Endothelial cell of umbilical vein (primary cell): ENCODE data around the gene SMAD9. TPM values are rescaled to one million over a fixed set of nuclear protein-coding genes. Genes with fewer than 3 reads are reported as not detected.

Experiments
- BruUV-seq: library from RNA; stranded (reverse); fragments of 400-500 nt; replicated peaks from 2 replicates; lab custom pipeline; 2021; lab: Mats Ljungman, UMichigan
- CTCF ChIA-PET: fragments of 300-600, 350-600 bp; sonication (Branson Sonifier 250); formaldehyde crosslinking; loops from one replicate; lab custom pipeline; 2021; ENCODE audit warnings: antibody characterized with exemption, inconsistent platforms; lab: Charles Lee
- POLR2A ChIA-PET: fragments of 300-600, 350-600 bp; sonication (Branson Sonifier 250); formaldehyde crosslinking; loops from one replicate; lab custom pipeline; 2021; ENCODE audit warnings: antibody characterized with exemption, inconsistent platforms; lab: Charles Lee
- DNase-seq: peaks from one replicate; pipeline ENCODE4 v3.0.0-alpha.2; 2011; ENCODE audit warnings: low read depth, low spot score
- FAIRE-seq: peaks from 2 replicates; lab custom pipeline; 2011; peaks lifted over from hg19 to GRCh38; lab: Jason Lieb, UNC
- H2AFZ ChIP-seq: 2 replicates; pipeline ENCODE4 v1.6.0; 2012; ENCODE audit warnings: low read depth, low read length, control low read depth, inconsistent platforms
- H3K27ac ChIP-seq: 2 replicates; pipeline ENCODE4 v1.5.1; 2011; ENCODE audit warnings: low read depth, mild to moderate bottlenecking, control low read depth, low read length, moderate library complexity; ENCODE audit not compliant: insufficient read depth
- H3K27me3 ChIP-seq, 2 experiments: 2 replicates each; pipeline versions ENCODE4 v1.6.0 to v1.6.1; 2011; ENCODE audit warnings: low read length in 2 of 2, mixed read lengths in 1 of 2; ENCODE audit not compliant: control insufficient read depth in 2 of 2, insufficient read depth in 2 of 2
- H3K36me3 ChIP-seq, 2 experiments: 2 replicates in 1 of 2; 3 replicates in 1 of 2; pipeline ENCODE4 v1.5.1; 2011; ENCODE audit warnings: low read length in 2 of 2, mild to moderate bottlenecking in 1 of 2, moderate library complexity in 1 of 2; ENCODE audit not compliant: control insufficient read depth in 2 of 2, insufficient read depth in 2 of 2; ENCODE audit errors: extremely low read depth in 1 of 2
- H3K4me1 ChIP-seq: 3 replicates; pipeline ENCODE4 v1.5.1; 2011; ENCODE audit warnings: mild to moderate bottlenecking, low read length; ENCODE audit not compliant: control insufficient read depth, insufficient read depth; ENCODE audit errors: extremely low read depth
- H3K4me2 ChIP-seq: 2 replicates; pipeline ENCODE4 v1.6.1; 2011; ENCODE audit warnings: low read length, control low read depth, mixed read lengths; ENCODE audit not compliant: insufficient read depth
- H3K4me3 ChIP-seq, 3 experiments: fragments of 200-600 bp in 1 of 3; sonication (generic), shearing (Covaris generic) in 1 of 3; replicated peaks in 1 of 3; 2 replicates each; pipeline ENCODE4 v1.5.1; 2011 to 2016; ENCODE audit warnings: control low read depth in 3 of 3, low read length in 3 of 3, mild to moderate bottlenecking in 2 of 3, inconsistent platforms in 1 of 3, low read depth in 1 of 3, moderate library complexity in 1 of 3; ENCODE audit not compliant: insufficient read depth in 1 of 3
- H3K79me2 ChIP-seq: 2 replicates; pipeline ENCODE4 v1.6.0; 2012; ENCODE audit warnings: low read length, inconsistent platforms; ENCODE audit not compliant: control insufficient read depth, insufficient read depth
- H3K9ac ChIP-seq: replicated peaks from 2 replicates; pipeline ENCODE3; 2011; ENCODE audit warnings: low read length, control low read depth; ENCODE audit not compliant: insufficient read depth; ENCODE audit errors: extremely low read depth
- H3K9me1 ChIP-seq: replicated peaks from 3 replicates; pipeline ENCODE4 v1.6.0; 2011; ENCODE audit warnings: mild to moderate bottlenecking, low read length; ENCODE audit not compliant: control insufficient read depth, insufficient read depth; ENCODE audit errors: extremely low read depth
- H3K9me3 ChIP-seq: replicated peaks from 2 replicates; pipeline ENCODE4 v1.5.1; 2012; ENCODE audit warnings: low read length, inconsistent platforms; ENCODE audit not compliant: control insufficient read depth, insufficient read depth
- H4K20me1 ChIP-seq: replicated peaks from 2 replicates; pipeline ENCODE3; 2011; ENCODE audit warnings: mild to moderate bottlenecking, low read length; ENCODE audit not compliant: control insufficient read depth, insufficient read depth; ENCODE audit errors: extremely low read depth
- CTCF ChIP-seq, 2 donors: IDR thresholded peaks; 1 replicate in 1 of 2; 2 replicates in 1 of 2; pipeline ENCODE4 v1.5.1; 2011; ENCODE audit warnings: low read length in 2 of 2, mild to moderate bottlenecking in 2 of 2, moderate library complexity in 2 of 2, control low read depth in 1 of 2, inconsistent platforms in 1 of 2, low read depth in 1 of 2; ENCODE audit not compliant: insufficient read depth in 1 of 2; ENCODE audit errors: extremely low read depth in 1 of 2
- EZH2 ChIP-seq: IDR thresholded peaks from 2 replicates; pipeline ENCODE4 v1.6.1; 2012; ENCODE audit warnings: borderline replicate concordance, low read depth, mild to moderate bottlenecking, moderate library complexity, low read length, inconsistent platforms; ENCODE audit not compliant: severe bottlenecking
- FOS ChIP-seq: IDR thresholded peaks from 2 replicates; pipeline ENCODE4 v1.6.1; 2011; ENCODE audit warnings: mild to moderate bottlenecking, low read length, moderate library complexity, borderline replicate concordance; ENCODE audit not compliant: insufficient read depth
- GATA2 ChIP-seq: IDR thresholded peaks from 2 replicates; pipeline ENCODE4 v1.7.0; 2011; ENCODE audit warnings: low read depth, mild to moderate bottlenecking, moderate library complexity, mixed read lengths, low read length; ENCODE audit not compliant: insufficient read length, insufficient read depth
- JUN ChIP-seq: IDR thresholded peaks from 2 replicates; pipeline ENCODE4 v1.6.1; 2011; ENCODE audit warnings: borderline replicate concordance, low read depth; ENCODE audit not compliant: insufficient read length, insufficient read depth
- MYC ChIP-seq: IDR thresholded peaks from one replicate; pipeline ENCODE4 v1.6.1; 2011; ENCODE audit warnings: mild to moderate bottlenecking, low read depth, low read length
- POLR2A ChIP-seq: IDR thresholded peaks from 2 replicates; pipeline ENCODE4 v1.6.1; 2012; ENCODE audit warnings: low read depth, mild to moderate bottlenecking, control low read depth, low read length
- POLR2AphosphoS5 ChIP-seq: IDR thresholded peaks from 2 replicates; pipeline ENCODE4 v1.6.1; 2012; ENCODE audit warnings: low read depth, mild to moderate bottlenecking, control low read depth, low read length, moderate library complexity; ENCODE audit not compliant: insufficient read depth
- dilution Hi-C: fragments of 300-500 bp; cut with MboI; formaldehyde crosslinking; loops from one replicate; pipeline ENCODE4 v1.15.0; 2019; ENCODE audit warnings: low sequenced_read_pairs; ENCODE audit not compliant: extremely low pct_ligation_motif_present
- intact Hi-C: fragments of 100-400 bp; cut with micrococcal nuclease; formaldehyde crosslinking; loops from one replicate; pipeline ENCODE4 v1.10.0; 2022
- polyA plus RNA-seq, 4 experiments: library from polyadenylated mRNA; depleted of rRNA in 3 of 4; stranded (reverse) in 3 of 4; unstranded in 1 of 4; fragments of >200 nt; gene quantifications; 2 replicates each; pipeline versions ENCODE4 v1.2.1 to v1.2.3, GENCODE V29; 2011 to 2012; ENCODE audit warnings: missing spikeins in 1 of 4
- total RNA-seq: library from RNA; stranded (reverse); gene quantifications from 2 replicates; pipeline ENCODE4 v1.2.3, GENCODE V29; 2021
- TF ChIP-seq, protein P1 (sequence below): IDR thresholded peaks from 2 replicates; pipeline ENCODE4 v1.6.1; 2011; ENCODE audit not compliant: insufficient read depth, insufficient read length

SMAD9 gene
- total and polyA plus RNA-seq, 2 donors (not counting 3 experiments of a cell fraction or from before 2014, with no cell fraction given): 2.2 to 4.2 TPM

GRCh38 chr13:36885901-36886300 lies 34.1 kb downstream of the SMAD9 start:
- Histone ChIP-seq H3K36me3 (no peaks in the 10 kb centered on the region), H4K20me1 (no peaks in the 10 kb centered on the region), H3K27ac (no peak overlapping the region), H3K79me2 (no peaks in the 10 kb centered on the region), H3K4me2 (no peak overlapping the region), H3K9ac (no peak overlapping the region), H3K27me3 (no peaks in the 10 kb centered on the region), H3K9me3 (no peaks in the 10 kb centered on the region), H3K9me1 (no peaks in the 10 kb centered on the region), H3K4me1 (peaks cover 21% of the 10 kb centered on the region), H3K4me3 (no peak overlapping the region), H2AFZ (no peak overlapping the region)
- DNase-seq: no peak
- ChIA-PET POLR2A (no interaction called here), CTCF (interaction anchor here (1.0 to 1.2 kb wide), 2 partner anchors 9 to 37 kb away, joined by 3 read pairs; no protein-coding TSS in a partner anchor)
- no peak for FAIRE-seq
- no TSS peak for BruUV-seq
- intact Hi-C loops (no loop called here), dilution Hi-C loops (no loop called here)
- TF ChIP-seq EZH2 (no peak), MYC (no peak), CTCF (IDR thresholded peaks at IDR 0.05; ENCODE audit: extremely low read depth in 1 of 2, insufficient read depth in 1 of 2, low read depth in 1 of 2, low read length in 2 of 2) (no peak), GATA2 (no peak)

DNA sequence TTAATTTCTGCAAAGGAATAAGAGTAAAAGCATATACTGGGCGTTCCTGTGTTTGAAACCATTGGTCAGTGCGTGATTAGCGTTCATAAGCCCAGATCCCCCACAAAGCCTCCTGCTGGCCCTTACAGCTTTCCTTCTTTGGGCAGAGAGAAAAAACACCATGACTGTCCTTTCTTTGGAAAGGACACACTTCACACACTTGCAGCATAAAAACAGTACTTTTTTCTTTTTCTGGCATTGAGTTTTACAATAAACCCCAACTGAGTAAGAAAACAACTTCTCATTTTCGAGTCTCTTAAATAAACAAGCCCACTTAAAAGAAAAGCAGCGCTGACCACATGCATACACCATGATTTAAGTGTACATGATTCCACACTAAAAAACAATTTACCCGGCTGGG lies 35.8 kb downstream of the SMAD9 start:
- peaks cover 22% of the 10 kb centered on the region for H3K4me1 ChIP-seq
- DNase-seq: no peak
- no peaks in the 10 kb centered on the region for H3K9me3 ChIP-seq
- dilution Hi-C loops (no loop called here), intact Hi-C loops (no loop called here)
- no peaks in the 10 kb centered on the region for H4K20me1 ChIP-seq
- TF ChIP-seq, protein P1, sequence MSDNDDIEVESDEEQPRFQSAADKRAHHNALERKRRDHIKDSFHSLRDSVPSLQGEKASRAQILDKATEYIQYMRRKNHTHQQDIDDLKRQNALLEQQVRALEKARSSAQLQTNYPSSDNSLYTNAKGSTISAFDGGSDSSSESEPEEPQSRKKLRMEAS: no peak
- TF ChIP-seq JUN (no peak), GATA2 (no peak), CTCF (IDR thresholded peaks at IDR 0.05; ENCODE audit: extremely low read depth in 1 of 2, insufficient read depth in 1 of 2, low read depth in 1 of 2, low read length in 2 of 2) (no peak), POLR2A (no peak), MYC (no peak), FOS (no peak), EZH2 (no peak), POLR2AphosphoS5 (no peak)
- FAIRE-seq: no peak
- H3K27me3 ChIP-seq: no peaks in the 10 kb centered on the region
- no peak overlapping the region for H2AFZ ChIP-seq
- ChIA-PET POLR2A (no interaction called here), CTCF (interaction anchor here (0.7 kb wide), 1 partner anchor 26 kb away, joined by 3 read pairs; no protein-coding TSS in a partner anchor)
- H3K9me1 ChIP-seq: no peaks in the 10 kb centered on the region
- H3K36me3 ChIP-seq: no peaks in the 10 kb centered on the region
- no peak overlapping the region for H3K9ac ChIP-seq
- no TSS peak for BruUV-seq
- H3K79me2 ChIP-seq: no peaks in the 10 kb centered on the region
- H3K27ac ChIP-seq: no peak overlapping the region
- H3K4me3 ChIP-seq: no peak overlapping the region
- no peak overlapping the region for H3K4me2 ChIP-seq
